Coronary artery (tissue), 2 donors: ENCODE measurements around the gene TIAM2.
A peak's percentile ranks its signal among the peaks of the same experiment; 100 is the strongest.

Source experiments
- DNase-seq: peaks from one replicate; pipeline ENCODE4 v3.0.0-alpha.2; 2017; ENCODE audit warnings: low spot score
- H3K27ac ChIP-seq, 2 donors: fragments of 200-600 bp; sonication (generic); one replicate each; pipeline ENCODE4 v1.5.1; 2016 to 2019
- H3K4me3 ChIP-seq: fragments of 200-600 bp; sonication (generic); 2 replicates; pipeline ENCODE4 v1.5.1; 2016; ENCODE audit warnings: mild to moderate bottlenecking, moderate library complexity
- TF ChIP-seq, protein P1 (sequence below): fragments of 200-600 bp; sonication (generic); IDR thresholded peaks from one replicate; pipeline ENCODE4 v1.5.1; 2019; ENCODE audit warnings: antibody characterized with exemption

TIAM2 gene

DNA sequence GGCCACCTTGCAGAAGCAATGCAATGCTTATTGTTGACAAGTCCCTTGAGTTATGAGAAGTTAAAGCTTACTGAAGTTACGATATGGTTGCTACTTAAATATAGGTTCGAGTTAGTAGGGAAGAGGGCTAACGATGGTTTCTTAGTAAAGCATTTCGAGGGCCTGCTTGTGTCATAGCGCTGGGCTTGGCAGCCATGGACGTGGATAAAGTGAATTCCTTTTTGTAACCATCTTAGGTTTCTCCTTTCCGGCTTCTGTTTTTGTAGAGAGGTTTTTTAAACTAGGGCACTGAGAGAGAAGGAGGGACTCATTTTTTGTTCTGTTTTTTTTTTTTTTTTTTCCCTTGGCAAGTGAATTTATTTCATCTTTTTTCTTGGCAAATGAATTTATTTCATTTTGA is 27.6 kb downstream of the TIAM2 start:
- DNase-seq: no peak
- no peak overlapping the region for H3K4me3 ChIP-seq
- H3K27ac ChIP-seq: peak overlapping the region; percentile 23 to 40
- TF ChIP-seq, protein P1, sequence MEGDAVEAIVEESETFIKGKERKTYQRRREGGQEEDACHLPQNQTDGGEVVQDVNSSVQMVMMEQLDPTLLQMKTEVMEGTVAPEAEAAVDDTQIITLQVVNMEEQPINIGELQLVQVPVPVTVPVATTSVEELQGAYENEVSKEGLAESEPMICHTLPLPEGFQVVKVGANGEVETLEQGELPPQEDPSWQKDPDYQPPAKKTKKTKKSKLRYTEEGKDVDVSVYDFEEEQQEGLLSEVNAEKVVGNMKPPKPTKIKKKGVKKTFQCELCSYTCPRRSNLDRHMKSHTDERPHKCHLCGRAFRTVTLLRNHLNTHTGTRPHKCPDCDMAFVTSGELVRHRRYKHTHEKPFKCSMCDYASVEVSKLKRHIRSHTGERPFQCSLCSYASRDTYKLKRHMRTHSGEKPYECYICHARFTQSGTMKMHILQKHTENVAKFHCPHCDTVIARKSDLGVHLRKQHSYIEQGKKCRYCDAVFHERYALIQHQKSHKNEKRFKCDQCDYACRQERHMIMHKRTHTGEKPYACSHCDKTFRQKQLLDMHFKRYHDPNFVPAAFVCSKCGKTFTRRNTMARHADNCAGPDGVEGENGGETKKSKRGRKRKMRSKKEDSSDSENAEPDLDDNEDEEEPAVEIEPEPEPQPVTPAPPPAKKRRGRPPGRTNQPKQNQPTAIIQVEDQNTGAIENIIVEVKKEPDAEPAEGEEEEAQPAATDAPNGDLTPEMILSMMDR: no peak

DNA sequence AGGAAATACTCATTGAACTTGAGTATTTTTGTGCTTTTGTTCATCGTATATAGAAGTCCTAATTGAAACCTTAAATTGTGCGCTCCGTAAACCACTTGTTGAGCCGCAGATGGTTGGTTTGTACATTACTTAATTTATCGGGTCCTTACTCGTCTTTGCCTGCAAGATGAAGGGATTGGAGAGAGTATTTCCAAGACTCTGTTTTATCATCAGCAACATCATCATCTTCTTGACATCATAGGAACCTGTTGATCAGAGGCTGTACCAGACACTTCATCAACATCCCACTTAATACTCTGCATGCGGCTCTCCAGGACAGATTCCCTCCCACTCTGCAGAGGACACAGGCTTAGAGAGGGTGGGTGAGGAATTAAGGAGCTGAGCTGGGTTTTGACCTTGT is 28.6 kb downstream of the TIAM2 start:
- H3K4me3 ChIP-seq: no peak overlapping the region
- no peak for DNase-seq
- TF ChIP-seq, protein P1: no peak
- peak overlapping the region in 1 of 2 donors; percentile 60 for H3K27ac ChIP-seq

DNA sequence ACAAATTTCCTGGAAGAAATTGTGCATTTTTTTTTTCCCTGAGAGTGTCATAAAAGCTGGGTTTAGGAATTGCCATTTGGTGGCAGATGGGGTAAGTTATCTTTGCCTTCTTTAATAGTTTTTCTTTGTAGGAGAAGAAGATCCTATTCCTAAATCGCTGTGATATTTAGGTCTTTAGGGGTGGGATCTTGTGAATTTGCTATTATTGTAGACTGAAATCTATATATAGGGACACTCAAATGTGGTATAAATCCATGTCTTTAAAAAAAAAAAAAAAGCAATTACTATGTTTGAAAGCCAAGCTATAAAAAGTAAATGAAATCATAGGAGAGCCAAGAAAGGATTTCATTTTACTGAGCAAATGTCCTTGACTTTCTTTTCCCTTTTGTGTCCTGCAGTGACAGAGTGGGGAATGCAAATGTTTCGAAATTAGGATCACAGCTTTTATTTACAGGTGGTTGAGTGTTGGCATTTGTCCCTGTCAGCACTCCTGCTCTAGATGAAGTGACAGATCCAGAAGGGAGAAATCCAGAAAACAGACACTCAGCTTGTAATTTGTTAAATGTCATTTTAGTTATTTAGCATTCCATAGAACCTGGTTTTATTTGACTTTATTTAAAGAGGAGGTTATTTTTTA is 29.4 kb downstream of the TIAM2 start:
- TF ChIP-seq, protein P1: no peak
- peak overlapping the region; percentile 17 to 48 for H3K27ac ChIP-seq
- H3K4me3 ChIP-seq: no peak overlapping the region
- no peak for DNase-seq

DNA sequence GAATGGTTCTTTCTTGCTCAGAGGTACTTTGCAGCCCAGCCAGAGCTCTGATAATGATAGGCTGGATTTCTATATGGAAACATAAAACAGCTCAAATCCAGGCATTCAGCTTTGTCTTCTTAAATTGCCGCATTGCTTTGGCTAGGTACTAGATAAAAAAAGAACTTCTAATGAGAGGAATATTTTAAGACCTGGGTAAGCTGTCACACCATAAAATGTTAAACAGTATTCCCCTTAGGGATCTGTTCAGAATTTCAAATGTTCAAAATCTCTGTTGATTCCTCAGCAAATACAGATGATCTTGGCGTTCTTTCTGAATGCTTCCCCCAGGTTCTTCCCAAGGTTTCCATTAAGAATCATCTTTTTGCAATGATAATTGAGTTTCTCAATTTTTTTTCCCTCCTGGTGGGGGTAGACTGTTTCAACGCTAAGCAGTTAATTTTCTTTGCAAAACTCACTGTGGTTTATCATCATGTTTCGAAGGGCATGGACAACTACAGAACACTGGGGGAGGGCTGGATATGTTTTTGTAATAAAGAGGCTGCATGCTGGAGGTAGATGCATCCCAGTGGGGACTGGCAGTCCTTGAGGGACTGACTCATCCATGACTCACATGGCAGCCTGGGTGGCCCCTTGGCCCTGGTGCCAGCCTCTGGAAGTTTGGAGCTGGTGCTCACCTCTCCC is 31.0 kb downstream of the TIAM2 start:
- TF ChIP-seq, protein P1: no peak
- Histone ChIP-seq H3K4me3 (no peak overlapping the region), H3K27ac (peak overlapping the region in 1 of 2 donors; percentile 17)
- peak; percentile 86 for DNase-seq

DNA sequence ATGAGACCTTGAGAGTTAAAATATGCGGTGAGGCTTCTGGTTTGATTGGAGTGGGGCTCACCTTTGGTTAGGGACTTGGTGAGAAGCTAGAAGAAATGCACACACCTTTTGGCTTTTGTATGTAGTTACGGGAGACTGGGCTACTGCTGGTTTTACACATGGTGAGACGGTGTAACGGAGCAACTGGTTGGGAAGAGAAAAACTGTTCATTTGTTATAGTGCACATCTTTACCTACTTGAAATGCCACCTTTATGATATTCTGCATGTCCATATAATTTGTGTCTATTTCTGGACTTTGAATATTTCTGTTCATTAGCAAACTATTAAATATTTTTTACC is 31.6 kb downstream of the TIAM2 start:
- H3K27ac ChIP-seq: peak overlapping the region in 1 of 2 donors; percentile 17
- DNase-seq: no peak
- TF ChIP-seq, protein P1: no peak
- no peak overlapping the region for H3K4me3 ChIP-seq

DNA sequence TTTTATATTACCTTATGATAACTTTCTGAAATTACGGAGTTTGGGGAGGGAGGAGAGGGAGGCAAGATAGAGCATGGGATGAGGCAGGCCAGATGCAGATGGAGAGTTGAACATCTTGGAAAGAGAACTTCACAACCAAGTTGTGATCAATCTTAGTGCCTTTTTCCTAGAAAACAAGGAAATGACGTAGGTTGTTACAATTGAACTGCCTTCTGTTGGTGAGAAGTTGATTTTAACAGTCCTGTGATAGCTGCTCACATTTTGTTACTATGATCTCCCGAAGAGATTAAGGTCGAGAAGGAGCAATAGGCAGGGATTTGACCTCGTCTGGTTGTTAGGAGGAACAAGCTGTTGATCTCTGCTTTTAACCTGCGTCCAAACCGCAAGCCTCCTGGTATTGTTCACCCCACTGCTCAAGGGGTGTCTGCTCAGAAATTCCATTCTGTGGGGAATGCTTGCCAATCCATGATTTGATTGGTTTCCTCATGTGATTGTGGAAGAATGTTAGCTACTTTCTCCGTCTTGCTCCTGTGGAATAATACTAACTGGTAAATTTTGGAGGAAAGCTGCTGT is 35.1 kb downstream of the TIAM2 start:
- Histone ChIP-seq H3K27ac (no peak overlapping the region), H3K4me3 (no peak overlapping the region)
- DNase-seq: no peak
- TF ChIP-seq, protein P1: no peak

DNA sequence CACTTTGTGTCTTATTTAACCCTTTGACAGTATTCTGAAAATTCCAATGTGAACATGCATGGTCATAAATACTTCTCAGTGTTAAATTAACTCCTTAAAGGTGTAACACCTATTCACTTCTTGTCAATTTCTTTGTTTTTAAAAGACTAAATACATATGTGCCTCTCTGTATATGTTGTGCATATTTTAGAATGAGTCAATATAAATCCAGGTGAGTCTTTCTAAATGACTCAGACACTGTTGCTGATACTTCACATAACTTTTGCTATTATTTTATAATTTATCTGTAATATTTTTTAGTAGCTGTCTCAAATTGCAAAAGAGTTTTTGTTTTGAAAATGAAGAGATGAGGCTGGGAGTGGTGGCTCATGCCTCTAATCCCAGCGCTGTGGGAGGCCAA is 36.0 kb downstream of the TIAM2 start:
- Histone ChIP-seq H3K27ac (no peak overlapping the region), H3K4me3 (no peak overlapping the region)
- no peak for DNase-seq
- TF ChIP-seq, protein P1: no peak
